BLaER1 treated with 17β-estradiol and CSF1 and Interleukin-3, amounts not matched to agents 10 nM and 100 nM (cell line): ENCODE data around the gene PCNX3.
A peak's percentile ranks its signal among the peaks of the same experiment; 100 is the strongest.
"Not testable (repeated sequence)": the region's sequence is repeated elsewhere in the genome, so short reads cannot be mapped to it uniquely, and the experiment has no call there.

ENCODE experiments used
- H3K27ac ChIP-seq, 11 experiments: shearing (Covaris generic); formaldehyde crosslinking; 2 replicates each; pipeline ENCODE4 v1.8.1; 2022
- H3K27me3 ChIP-seq, 11 experiments: shearing (Covaris generic); formaldehyde crosslinking; 2 replicates each; pipeline ENCODE4 v1.8.1; 2022
- H3K36me3 ChIP-seq, 11 experiments: shearing (Covaris generic); formaldehyde crosslinking; 2 replicates each; pipeline ENCODE4 v1.8.1; 2022
- H3K4me1 ChIP-seq, 10 experiments: shearing (Covaris generic); formaldehyde crosslinking; 2 replicates each; pipeline ENCODE4 v1.8.1; 2022
- H3K4me2 ChIP-seq, 11 experiments: shearing (Covaris generic); formaldehyde crosslinking; 2 replicates each; pipeline ENCODE4 v1.8.1; 2022
- H3K4me3 ChIP-seq, 10 experiments: shearing (Covaris generic); formaldehyde crosslinking; 2 replicates each; pipeline ENCODE4 v1.8.1; 2022
- H3K9ac ChIP-seq, 11 experiments: shearing (Covaris generic); formaldehyde crosslinking; 2 replicates each; pipeline ENCODE4 v1.8.1; 2022
- H3K9me3 ChIP-seq, 11 experiments: shearing (Covaris generic); formaldehyde crosslinking; replicated peaks in 1 of 11; 2 replicates each; pipeline ENCODE4 v1.8.1; 2022
- H4K20me1 ChIP-seq, 11 experiments: shearing (Covaris generic); formaldehyde crosslinking; 2 replicates each; pipeline ENCODE4 v1.8.1; 2022
- Cebpa-rat ChIP-seq, 11 experiments: shearing (Covaris generic); IDR thresholded peaks; 2 replicates each; pipeline ENCODE4 v1.8.1; 2022

Gene PCNX3

GRCh38 chr11:65634905-65635731, 19.5 kb downstream of the PCNX3 start:
- Histone ChIP-seq H3K9me3 (no peaks in the 10 kb centered on the region), H3K4me3 (no peak overlapping the region), H3K27ac (peak overlapping the region in 4 of 11 experiments; percentile 41 to 58 (median 52); a peak in 4 of 22 replicates), H3K27me3 (no peaks in the 10 kb centered on the region), H4K20me1 (peaks cover 0 to 75% (median 13%) of the 10 kb centered on the region in 11 experiments; a peak in 14 of 22 replicates), H3K36me3 (peaks cover 57 to 74% (median 62%) of the 10 kb centered on the region in 11 experiments), H3K4me2 (no peak overlapping the region), H3K4me1 (peaks cover 58 to 78% (median 65%) of the 10 kb centered on the region in 10 experiments), H3K9ac (peak overlapping the region in 3 of 11 experiments; percentile 5 to 63 (median 53); a peak in 3 of 22 replicates)
- no peak for TF ChIP-seq Cebpa-rat (IDR thresholded peaks at IDR 0.05)

- Histone ChIP-seq H3K27me3 (no peaks in the 10 kb centered on the region), H4K20me1 (peaks cover 0 to 63% (median 13%) of the 10 kb centered on the region in 11 experiments; a peak in 14 of 22 replicates), H3K36me3 (peaks cover 47 to 67% (median 53%) of the 10 kb centered on the region in 11 experiments), H3K4me2 (peak overlapping the region in 10 of 11 experiments; percentile 89 to 100 (median 98); a peak in 15 of 22 replicates), H3K4me1 (peaks cover 70 to 85% (median 77%) of the 10 kb centered on the region in 10 experiments), H3K9me3 (no peaks in the 10 kb centered on the region), H3K4me3 (no peak overlapping the region), H3K9ac (peak overlapping the region in 6 of 11 experiments; percentile 63 to 96 (median 94); a peak in 7 of 22 replicates), H3K27ac (peak overlapping the region in 1 of 11 experiments; percentile 100; a peak in 2 of 22 replicates)
- no peak for TF ChIP-seq Cebpa-rat (IDR thresholded peaks at IDR 0.05)
Observed at GRCh38 chr11:65636108-65637031, 20.8 kb downstream of the PCNX3 start.

- H3K4me3 ChIP-seq, result peak overlapping the region in 4 of 10 experiments; percentile 71 to 78 (median 76); a peak in 5 of 20 replicates
- H4K20me1 ChIP-seq, result peaks cover 0 to 61% (median 13%) of the 10 kb centered on the region in 11 experiments; a peak in 14 of 22 replicates
- H3K36me3 ChIP-seq, result peaks cover 46 to 67% (median 54%) of the 10 kb centered on the region in 11 experiments
- no peaks in the 10 kb centered on the region for H3K9me3 ChIP-seq
- peak overlapping the region; percentile 84 to 96 (median 88); a peak in 16 of 22 replicates for H3K9ac ChIP-seq
- peaks cover 73 to 85% (median 77%) of the 10 kb centered on the region in 10 experiments for H3K4me1 ChIP-seq
- no peak for TF ChIP-seq Cebpa-rat (IDR thresholded peaks at IDR 0.05)
- H3K4me2 ChIP-seq, result peak overlapping the region; percentile 89 to 100 (median 98)
- no peaks in the 10 kb centered on the region for H3K27me3 ChIP-seq
- H3K27ac ChIP-seq, result peak overlapping the region in 8 of 11 experiments; percentile 94 to 100 (median 98); a peak in 9 of 22 replicates
Observed at GRCh38 chr11:65637032-65637557, 21.5 kb downstream of the PCNX3 start.

- H3K27ac ChIP-seq, result peak within 1 kb of the TSS; percentile 62 to 100 (median 97); a peak in 21 of 22 replicates
- TF ChIP-seq Cebpa-rat (IDR thresholded peaks at IDR 0.05), result no peak
Observed at GRCh38 chr11:65637794-65638419, 22.3 kb downstream of the PCNX3 start, which contains the start of gene SIPA1. Gene SIPA1, plus strand, starts transcription at chr11:65638101. Its CDS starts 2,821 bp downstream, at chr11:65640922.

GRCh38 chr11:65639228-65639597, 23.6 kb downstream of the PCNX3 start:
- H3K27me3 ChIP-seq, H3K9me3 ChIP-seq: not testable (repeated sequence)
- H3K4me1 ChIP-seq, result peaks cover 67 to 82% (median 73%) of the 10 kb centered on the region in 10 experiments
- H3K27ac ChIP-seq, result peak overlapping the region in 10 of 11 experiments; percentile 72 to 100 (median 98); a peak in 19 of 22 replicates
- H3K4me3 ChIP-seq, result peak overlapping the region; percentile 69 to 94 (median 76)
- H3K36me3 ChIP-seq, result peaks cover 54 to 69% (median 63%) of the 10 kb centered on the region in 11 experiments
- peak overlapping the region; percentile 84 to 96 (median 88) for H3K9ac ChIP-seq
- peak overlapping the region; percentile 89 to 100 (median 98) for H3K4me2 ChIP-seq
- H4K20me1 ChIP-seq, result peaks cover 0 to 61% (median 18%) of the 10 kb centered on the region in 11 experiments; a peak in 12 of 22 replicates

More at GRCh38 chr11:65637794-65638419, 22.3 kb downstream of the PCNX3 start, which contains the start of gene SIPA1:
- Histone ChIP-seq H3K9me3 (no peaks in the 10 kb centered on the region), H3K4me1 (peaks cover 74 to 85% (median 78%) of the 10 kb centered on the region in 10 experiments), H3K36me3 (peaks cover 54 to 67% (median 60%) of the 10 kb centered on the region in 11 experiments), H3K4me3 (peak within 1 kb of the TSS; percentile 69 to 94 (median 76)), H3K27me3 (no peaks in the 10 kb centered on the region), H3K4me2 (peak within 1 kb of the TSS; percentile 89 to 100 (median 98)), H3K9ac (peak within 1 kb of the TSS; percentile 84 to 96 (median 88)), H4K20me1 (peaks cover 0 to 61% (median 11%) of the 10 kb centered on the region in 11 experiments; a peak in 14 of 22 replicates)

- H4K20me1 ChIP-seq, result peaks cover 0 to 62% (median 24%) of the 10 kb centered on the region in 11 experiments; a peak in 14 of 22 replicates
- H3K36me3 ChIP-seq, result peaks cover 52 to 69% (median 63%) of the 10 kb centered on the region in 11 experiments
- TF ChIP-seq Cebpa-rat (IDR thresholded peaks at IDR 0.05), result peak in 5 of 11 experiments; percentile 23 to 82 (median 69); a peak in 6 of 22 replicates
- peak overlapping the region; percentile 82 to 96 (median 88) for H3K9ac ChIP-seq
- H3K9me3 ChIP-seq, result no peaks in the 10 kb centered on the region
- H3K27ac ChIP-seq, result peak overlapping the region; percentile 87 to 100 (median 97)
- peaks cover 62 to 76% (median 68%) of the 10 kb centered on the region in 10 experiments for H3K4me1 ChIP-seq
- peak overlapping the region; percentile 62 to 94 (median 76) for H3K4me3 ChIP-seq
- H3K4me2 ChIP-seq, result peak overlapping the region; percentile 89 to 100 (median 98)
- no peaks in the 10 kb centered on the region for H3K27me3 ChIP-seq
Observed at GRCh38 chr11:65639623-65640482, 24.3 kb downstream of the PCNX3 start.
